GM12878 (cell line): ENCODE measurements around the gene ZNF496. TPM values are rescaled to one million over a fixed set of nuclear protein-coding genes. Genes with fewer than 3 reads are reported as not detected.

ENCODE experiments used
- ATAC-seq: fragments of 200-7000 bp; cut with Tn5 transposase; 3 replicates; pipeline ENCODE4 v1.9.1; 2020; ENCODE audit warnings: mild to moderate bottlenecking, moderate library complexity
- BruUV-seq: library from RNA; stranded (reverse); fragments of 400-500 nt; replicated peaks from 2 replicates; lab custom pipeline; 2021; lab: Mats Ljungman, UMichigan
- CTCF ChIA-PET: fragments of 300-600 bp; sonication (Branson Sonifier 250); formaldehyde crosslinking; extraction: SDS; loops from one replicate; lab custom pipeline; 2021; ENCODE audit warnings: inconsistent platforms; lab: Yijun Ruan, JAX
- POLR2A ChIA-PET: fragments of 350-600 bp; formaldehyde crosslinking; extraction: SDS; loops from one replicate; lab custom pipeline; 2021; ENCODE audit warnings: inconsistent platforms; lab: Charles Lee
- RAD21 ChIA-PET: fragments of 300-600 bp; sonication (Branson Sonifier 250); formaldehyde crosslinking; loops from one replicate; lab custom pipeline; 2023; ENCODE audit warnings: antibody characterized with exemption; ENCODE audit not compliant: unreplicated experiment; lab: Charles Lee
- SMC1A ChIA-PET: fragments of 300-600 bp; sonication (Branson Sonifier 250); formaldehyde crosslinking; loops from one replicate; lab custom pipeline; 2023; ENCODE audit not compliant: unreplicated experiment, uncharacterized antibody; lab: Charles Lee
- DNase-seq: peaks from one replicate; pipeline ENCODE4 v3.0.0-alpha.2; 2011; ENCODE audit warnings: low read depth, low spot score
- FAIRE-seq: peaks from 3 replicates; lab custom pipeline; 2011; peaks lifted over from hg19 to GRCh38; lab: Jason Lieb, UNC
- H2AFZ ChIP-seq: 2 replicates; pipeline ENCODE4 v1.6.0; 2011; ENCODE audit warnings: low read depth, low read length, control low read depth; ENCODE audit not compliant: control insufficient read depth
- H3K27ac ChIP-seq: 2 replicates; pipeline ENCODE4 v1.5.1; 2011; ENCODE audit warnings: control low read depth; ENCODE audit not compliant: control insufficient read depth, insufficient read depth
- H3K27me3 ChIP-seq, 2 experiments: replicated peaks in 1 of 2; 2 replicates each; pipeline versions ENCODE4 v1.6.0 to v1.6.1; 2011; ENCODE audit warnings: low read length in 1 of 2; ENCODE audit not compliant: control insufficient read depth in 2 of 2, insufficient read depth in 2 of 2
- H3K36me3 ChIP-seq, 2 experiments: 2 replicates each; pipeline ENCODE4 v1.5.1; 2011; ENCODE audit warnings: low read length in 1 of 2; ENCODE audit not compliant: control insufficient read depth in 2 of 2, insufficient read depth in 2 of 2
- H3K4me1 ChIP-seq: 2 replicates; pipeline ENCODE4 v1.6.1; 2011; ENCODE audit warnings: mild to moderate bottlenecking, low read length, moderate library complexity, mixed read lengths; ENCODE audit not compliant: control insufficient read depth, insufficient read depth
- H3K4me2 ChIP-seq: 2 replicates; pipeline ENCODE4 v1.6.0; 2011; ENCODE audit warnings: control low read depth; ENCODE audit not compliant: control insufficient read depth, insufficient read depth
- H3K4me3 ChIP-seq: fragments of 200-600 bp; sonication (generic); 2 replicates; pipeline ENCODE4 v1.5.1; 2016
- H3K79me2 ChIP-seq: 2 replicates; pipeline ENCODE4 v1.6.0; 2011; ENCODE audit warnings: low read length; ENCODE audit not compliant: control insufficient read depth, insufficient read depth
- H3K9ac ChIP-seq: 2 replicates; pipeline ENCODE4 v1.8.0; 2011; ENCODE audit warnings: low read length, control low read depth, mixed read lengths; ENCODE audit not compliant: control insufficient read depth, insufficient read depth
- H3K9me3 ChIP-seq: replicated peaks from 3 replicates; pipeline ENCODE4 v1.5.1; 2011; ENCODE audit warnings: mild to moderate bottlenecking, low read length; ENCODE audit not compliant: control insufficient read depth, insufficient read depth
- H4K20me1 ChIP-seq: 2 replicates; pipeline ENCODE4 v1.6.0; 2011; ENCODE audit not compliant: control insufficient read depth, insufficient read depth
- CEBPZ ChIP-seq: fragments of 150-350 bp; IDR thresholded peaks from 2 replicates; pipeline ENCODE4 v1.6.1; 2016; ENCODE audit warnings: low read depth, low read length
- DPF2 ChIP-seq: fragments of 450-650 bp; IDR thresholded peaks from 2 replicates; pipeline ENCODE4 v1.6.1; 2017; ENCODE audit warnings: mild to moderate bottlenecking
- E2F4 ChIP-seq: IDR thresholded peaks from 2 replicates; pipeline ENCODE4 v1.6.1; 2012; ENCODE audit warnings: low read depth, low read length, improper control_type of control experiment
- HCFC1 ChIP-seq: fragments of 150-350 bp; IDR thresholded peaks from 2 replicates; pipeline ENCODE4 v1.6.1; 2014; ENCODE audit warnings: low read length
- MTA3 ChIP-seq: IDR thresholded peaks from 2 replicates; pipeline ENCODE4 v1.6.1; 2012; ENCODE audit warnings: low read length, inconsistent platforms, borderline replicate concordance
- NBN ChIP-seq: fragments of 450-650 bp; IDR thresholded peaks from 2 replicates; pipeline ENCODE4 v1.6.1; 2016
- NFXL1 ChIP-seq: fragments of 450-650 bp; IDR thresholded peaks from 2 replicates; pipeline ENCODE4 v1.6.1; 2017; ENCODE audit warnings: antibody characterized with exemption, mild to moderate bottlenecking, borderline replicate concordance
- SMC3 ChIP-seq: IDR thresholded peaks from 2 replicates; pipeline ENCODE4 v1.6.1; 2011; ENCODE audit warnings: low read length, improper control_type of control experiment, borderline replicate concordance
- TBL1XR1 ChIP-seq: IDR thresholded peaks from 2 replicates; pipeline ENCODE4 v1.6.1; 2012; ENCODE audit warnings: low read depth, low read length, improper control_type of control experiment
- YBX1 ChIP-seq: fragments of 450-650 bp; IDR thresholded peaks from 2 replicates; pipeline ENCODE4 v1.6.1; 2016; ENCODE audit warnings: antibody characterized with exemption
- YY1 ChIP-seq: IDR thresholded peaks from 2 replicates; pipeline ENCODE4 v1.6.1; 2011; ENCODE audit warnings: low read depth, mild to moderate bottlenecking, low read length
- ZBED1 ChIP-seq: IDR thresholded peaks from 2 replicates; pipeline ENCODE4 v1.6.1; 2016; ENCODE audit warnings: borderline replicate concordance
- ZNF274 ChIP-seq: IDR thresholded peaks from one replicate; pipeline ENCODE4 v1.8.0; 2011; ENCODE audit not compliant: insufficient read length, insufficient read depth
- WGBS: methylation state at CpG from one replicate; pipeline ENCODE4 v1.1.6; 2016; ENCODE audit warnings: low lambda C conversion rate; ENCODE audit not compliant: insufficient replicate concordance, insufficient coverage; ENCODE audit errors: missing lambda C conversion rate; 5-methylcytosine and 5-hydroxymethylcytosine counted together
- in situ Hi-C: fragments of 300-500 bp; cut with MboI; formaldehyde crosslinking; loops from 9 replicates; pipeline ENCODE4 v1.14.3; 2018; ENCODE audit warnings: mixed read lengths
- intact Hi-C: fragments of 100-400 bp; cut with micrococcal nuclease; formaldehyde crosslinking; loops from one replicate; pipeline ENCODE4 v1.14.2; 2022; ENCODE audit not compliant: unreplicated experiment
- polyA plus RNA-seq, 11 experiments: library from polyadenylated mRNA; depleted of rRNA in 4 of 11; unstranded in 6 of 11; stranded (reverse) in 5 of 11; fragments of >200 nt; fragmentation: Nextera tagmentation in 4 of 11; fragmentation: Illumina TruSeq in 1 of 11; extraction: Ambion mirVana in 4 of 11; extraction: Trizol in 1 of 11; gene quantifications; 1 replicate in 1 of 11; 2 replicates in 10 of 11; pipeline versions ENCODE4 v1.2.1 to v1.2.3, GENCODE V29; 2011 to 2016; ENCODE audit warnings: inconsistent platforms in 2 of 11, missing spikeins in 2 of 11, low read depth in 1 of 11
- total RNA-seq, 4 experiments: library from RNA; depleted of rRNA in 3 of 4; stranded (reverse); fragments of >200 nt in 3 of 4; fragmentation: Illumina TruSeq in 1 of 4; extraction: Trizol in 1 of 4; gene quantifications; 2 replicates each; pipeline versions ENCODE4 v1.2.1 to v1.2.3, GENCODE V29; 2013 to 2021
- TF ChIP-seq, protein P1 (sequence below): IDR thresholded peaks from 2 replicates; pipeline ENCODE4 v1.6.1; 2012; ENCODE audit warnings: low read depth, low read length, improper control_type of control experiment
- TF ChIP-seq, protein P2 (sequence below): fragments of 450-650 bp; IDR thresholded peaks from 2 replicates; pipeline ENCODE4 v1.6.1; 2018; ENCODE audit warnings: borderline replicate concordance, mild to moderate bottlenecking; ENCODE audit not compliant: partially characterized antibody

Gene ZNF496
- total and polyA plus RNA-seq, 10 of the 15 experiments (the other 5 are each of a cell fraction or from before 2014, with no cell fraction given): 1.6 to 26.4 (median 12.5) TPM

- Histone ChIP-seq H4K20me1 (no peaks in the 10 kb centered on the region), H3K4me2 (no peak overlapping the region), H2AFZ (no peak overlapping the region), H3K79me2 (no peaks in the 10 kb centered on the region), H3K36me3 (no peaks in the 10 kb centered on the region), H3K4me3 (no peak overlapping the region), H3K9me3 (peaks cover 8% of the 10 kb centered on the region; the same call in 2 of the 3 replicates), H3K4me1 (no peaks in the 10 kb centered on the region), H3K27ac (no peak overlapping the region), H3K9ac (no peak overlapping the region), H3K27me3 (no peaks in the 10 kb centered on the region)
- DNase-seq (no peak), FAIRE-seq (no peak), ATAC-seq (no peak)
- in situ Hi-C loops (loop anchor here (25.0 kb wide), 1 partner anchor 1066 kb away; the partner anchor contains the start of gene OR2T2), intact Hi-C loops (no loop called here)
- BruUV-seq: no TSS peak
- RAD21 ChIA-PET: interaction anchor here (0.7 to 1.0 kb wide), 3 partner anchors 14 to 140 kb away, joined by 3 to 4 read pairs (median 4); no protein-coding TSS in a partner anchor
- 59% methylated on average over 16 of the region's 16 CpGs for WGBS
- CTCF ChIA-PET: interaction anchor here (0.6 to 2.3 kb wide), 3 partner anchors 38 to 182 kb away, joined by 3 to 9 read pairs (median 3); no protein-coding TSS in a partner anchor
- TF ChIP-seq ZBED1: no peak
- no peak for TF ChIP-seq DPF2
- no peak for TF ChIP-seq HCFC1
- TF ChIP-seq, protein P1, sequence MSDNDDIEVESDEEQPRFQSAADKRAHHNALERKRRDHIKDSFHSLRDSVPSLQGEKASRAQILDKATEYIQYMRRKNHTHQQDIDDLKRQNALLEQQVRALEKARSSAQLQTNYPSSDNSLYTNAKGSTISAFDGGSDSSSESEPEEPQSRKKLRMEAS: no peak
- no peak for TF ChIP-seq CEBPZ
- no peak for TF ChIP-seq NBN
- no peak for TF ChIP-seq NFXL1
- TF ChIP-seq ZNF274: no peak
- TF ChIP-seq SMC3: no peak
- TF ChIP-seq YBX1: no peak
- TF ChIP-seq E2F4: no peak
- TF ChIP-seq YY1: no peak
- TF ChIP-seq, protein P2, sequence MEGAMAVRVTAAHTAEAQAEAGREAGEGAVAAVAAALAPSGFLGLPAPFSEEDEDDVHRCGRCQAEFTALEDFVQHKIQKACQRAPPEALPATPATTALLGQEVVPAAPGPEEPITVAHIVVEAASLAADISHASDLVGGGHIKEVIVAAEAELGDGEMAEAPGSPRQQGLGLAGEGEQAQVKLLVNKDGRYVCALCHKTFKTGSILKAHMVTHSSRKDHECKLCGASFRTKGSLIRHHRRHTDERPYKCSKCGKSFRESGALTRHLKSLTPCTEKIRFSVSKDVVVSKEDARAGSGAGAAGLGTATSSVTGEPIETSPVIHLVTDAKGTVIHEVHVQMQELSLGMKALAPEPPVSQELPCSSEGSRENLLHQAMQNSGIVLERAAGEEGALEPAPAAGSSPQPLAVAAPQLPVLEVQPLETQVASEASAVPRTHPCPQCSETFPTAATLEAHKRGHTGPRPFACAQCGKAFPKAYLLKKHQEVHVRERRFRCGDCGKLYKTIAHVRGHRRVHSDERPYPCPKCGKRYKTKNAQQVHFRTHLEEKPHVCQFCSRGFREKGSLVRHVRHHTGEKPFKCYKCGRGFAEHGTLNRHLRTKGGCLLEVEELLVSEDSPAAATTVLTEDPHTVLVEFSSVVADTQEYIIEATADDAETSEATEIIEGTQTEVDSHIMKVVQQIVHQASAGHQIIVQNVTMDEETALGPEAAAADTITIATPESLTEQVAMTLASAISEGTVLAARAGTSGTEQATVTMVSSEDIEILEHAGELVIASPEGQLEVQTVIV: no peak
- no peak for TF ChIP-seq TBL1XR1
- no peak for TF ChIP-seq MTA3
- POLR2A ChIA-PET: interaction anchor here (0.8 kb wide), 1 partner anchor 12 kb away, joined by 3 read pairs; no protein-coding TSS in a partner anchor
- SMC1A ChIA-PET: interaction anchor here (0.6 to 2.0 kb wide), 5 partner anchors 12 to 162 kb away, joined by 3 to 10 read pairs (median 3); no protein-coding TSS in a partner anchor
Observed at GRCh38 chr1:247370786-247371732, 39.4 kb upstream of the ZNF496 start.
